HEK293 (cell line): Measurements from ENCODE around the gene FIGNL1.

ENCODE experiments used
- CTCF ChIA-PET: fragments of 350-600 bp; formaldehyde crosslinking; extraction: SDS; loops from one replicate; lab custom pipeline; 2021; ENCODE audit warnings: antibody characterized with exemption; lab: Yijun Ruan, JAX
- POLR2A ChIA-PET: fragments of 300-600 bp; formaldehyde crosslinking; extraction: SDS; loops from one replicate; lab custom pipeline; 2020; ENCODE audit warnings: antibody characterized with exemption, inconsistent platforms; lab: Yijun Ruan, JAX
- H3K27ac ChIP-seq: fragments of 200-500 bp; sonication (Bioruptor generic); 2 replicates; pipeline ENCODE4 v1.5.1; 2014; ENCODE audit warnings: low read depth, low read length, control low read depth, inconsistent platforms; ENCODE audit errors: extremely low read depth
- H3K36me3 ChIP-seq, 2 experiments: fragments of 200-500 bp in 1 of 2; sonication (Bioruptor generic) in 1 of 2; 1 replicate in 1 of 2; 2 replicates in 1 of 2; pipeline ENCODE4 v1.5.1; 2014 to 2017; ENCODE audit warnings: inconsistent platforms in 2 of 2, low read length in 2 of 2; ENCODE audit not compliant: control insufficient read depth in 2 of 2, insufficient read depth in 1 of 2
- H3K4me1 ChIP-seq: fragments of 200-500 bp; sonication (Bioruptor generic); 2 replicates; pipeline ENCODE4 v1.5.1; 2014; ENCODE audit warnings: mild to moderate bottlenecking, low read length, inconsistent platforms; ENCODE audit not compliant: control insufficient read depth, insufficient read depth
- H3K4me3 ChIP-seq: 2 replicates; pipeline ENCODE4 v1.5.1; 2011; ENCODE audit warnings: low read depth, mild to moderate bottlenecking, control low read depth, low read length, moderate library complexity
- H3K9me3 ChIP-seq: fragments of 200-500 bp; sonication (Bioruptor generic); 2 replicates; pipeline ENCODE4 v1.5.1; 2014; ENCODE audit warnings: low read depth, low read length, inconsistent platforms; ENCODE audit not compliant: control insufficient read depth, insufficient read depth
- BCL11B ChIP-seq: fragments of 450-650 bp; formaldehyde crosslinking; IDR thresholded peaks from 2 replicates; pipeline ENCODE4 v1.5.1; 2016; ENCODE audit warnings: low read depth, missing biosample characterization, missing genetic modification characterization
- BCL6B ChIP-seq: fragments of 450-650 bp; formaldehyde crosslinking; IDR thresholded peaks from 2 replicates; pipeline ENCODE4 v1.5.1; 2017; ENCODE audit warnings: missing biosample characterization, missing genetic modification characterization
- GLI4 ChIP-seq: fragments of 450-650 bp; formaldehyde crosslinking; IDR thresholded peaks from 2 replicates; pipeline ENCODE4 v1.5.1; 2016; ENCODE audit warnings: missing biosample characterization, missing genetic modification characterization
- INSM2 ChIP-seq: fragments of 450-650 bp; formaldehyde crosslinking; IDR thresholded peaks from 2 replicates; pipeline ENCODE4 v1.5.1; 2016; ENCODE audit warnings: missing biosample characterization, missing genetic modification characterization
- KLF1 ChIP-seq: fragments of 450-650 bp; formaldehyde crosslinking; IDR thresholded peaks from 2 replicates; pipeline ENCODE4 v1.5.1; 2016; ENCODE audit warnings: missing biosample characterization, missing genetic modification characterization
- KLF7 ChIP-seq: fragments of 450-650 bp; formaldehyde crosslinking; IDR thresholded peaks from 2 replicates; pipeline ENCODE4 v1.5.1; 2016; ENCODE audit warnings: missing biosample characterization, missing genetic modification characterization, borderline replicate concordance
- SALL2 ChIP-seq: fragments of 450-650 bp; formaldehyde crosslinking; IDR thresholded peaks from 2 replicates; pipeline ENCODE4 v1.5.0; 2017; ENCODE audit warnings: missing biosample characterization, mild to moderate bottlenecking, missing genetic modification characterization, borderline replicate concordance
- SCRT1 ChIP-seq: fragments of 450-650 bp; formaldehyde crosslinking; IDR thresholded peaks from 2 replicates; pipeline ENCODE4 v1.5.1; 2016; ENCODE audit warnings: missing biosample characterization, missing genetic modification characterization, borderline replicate concordance
- YY2 ChIP-seq: fragments of 450-650 bp; formaldehyde crosslinking; IDR thresholded peaks from 2 replicates; pipeline ENCODE4 v1.5.1; 2016; ENCODE audit warnings: missing biosample characterization, missing genetic modification characterization
- ZBTB44 ChIP-seq: fragments of 450-650 bp; IDR thresholded peaks from 2 replicates; pipeline ENCODE4 v1.5.1; 2018; ENCODE audit warnings: missing biosample characterization, mild to moderate bottlenecking, missing genetic modification characterization
- ZFP3 ChIP-seq: fragments of 450-650 bp; formaldehyde crosslinking; IDR thresholded peaks from 2 replicates; pipeline ENCODE4 v1.5.1; 2016; ENCODE audit warnings: low read depth, missing biosample characterization, missing genetic modification characterization
- ZIC2 ChIP-seq: fragments of 450-650 bp; formaldehyde crosslinking; IDR thresholded peaks from 2 replicates; pipeline ENCODE4 v1.5.1; 2016; ENCODE audit warnings: missing biosample characterization, missing genetic modification characterization
- ZNF114 ChIP-seq: fragments of 450-650 bp; formaldehyde crosslinking; IDR thresholded peaks from 2 replicates; pipeline ENCODE4 v1.5.0; 2017; ENCODE audit warnings: missing biosample characterization, missing genetic modification characterization
- ZNF140 ChIP-seq: fragments of 450-650 bp; formaldehyde crosslinking; IDR thresholded peaks from 2 replicates; pipeline ENCODE4 v1.5.1; 2016; ENCODE audit warnings: missing biosample characterization, missing genetic modification characterization
- ZNF146 ChIP-seq: fragments of 450-650 bp; formaldehyde crosslinking; IDR thresholded peaks from 2 replicates; pipeline ENCODE4 v1.5.1; 2016; ENCODE audit warnings: missing biosample characterization, missing genetic modification characterization
- ZNF155 ChIP-seq: fragments of 450-650 bp; formaldehyde crosslinking; IDR thresholded peaks from 2 replicates; pipeline ENCODE4 v1.5.1; 2016; ENCODE audit warnings: missing biosample characterization, missing genetic modification characterization
- ZNF16 ChIP-seq: fragments of 450-650 bp; formaldehyde crosslinking; IDR thresholded peaks from 2 replicates; pipeline ENCODE4 v1.5.1; 2016; ENCODE audit warnings: low read depth, missing biosample characterization, missing genetic modification characterization
- ZNF174 ChIP-seq: fragments of 450-650 bp; formaldehyde crosslinking; IDR thresholded peaks from 2 replicates; pipeline ENCODE4 v1.5.0; 2017; ENCODE audit warnings: missing biosample characterization, mild to moderate bottlenecking, missing genetic modification characterization
- ZNF211 ChIP-seq: fragments of 450-650 bp; formaldehyde crosslinking; IDR thresholded peaks from 2 replicates; pipeline ENCODE4 v1.5.1; 2016; ENCODE audit warnings: low read depth, missing biosample characterization, missing genetic modification characterization
- ZNF23 ChIP-seq: fragments of 450-650 bp; formaldehyde crosslinking; IDR thresholded peaks from 2 replicates; pipeline ENCODE4 v1.5.1; 2016; ENCODE audit warnings: missing biosample characterization, missing genetic modification characterization, borderline replicate concordance
- ZNF24 ChIP-seq: fragments of 450-650 bp; formaldehyde crosslinking; IDR thresholded peaks from 2 replicates; pipeline ENCODE4 v1.5.1; 2016; ENCODE audit warnings: missing biosample characterization, missing genetic modification characterization
- ZNF266 ChIP-seq: fragments of 450-650 bp; formaldehyde crosslinking; IDR thresholded peaks from 2 replicates; pipeline ENCODE4 v1.5.1; 2016; ENCODE audit warnings: missing biosample characterization, missing genetic modification characterization, low read depth
- ZNF561 ChIP-seq: fragments of 450-650 bp; IDR thresholded peaks from 2 replicates; pipeline ENCODE4 v1.5.1; 2018; ENCODE audit warnings: missing biosample characterization, missing genetic modification characterization, borderline replicate concordance
- ZNF624 ChIP-seq: fragments of 450-650 bp; formaldehyde crosslinking; IDR thresholded peaks from 2 replicates; pipeline ENCODE4 v1.5.1; 2017; ENCODE audit warnings: missing biosample characterization, missing genetic modification characterization
- ZNF654 ChIP-seq: fragments of 450-650 bp; formaldehyde crosslinking; IDR thresholded peaks from 2 replicates; pipeline ENCODE4 v1.5.1; 2016; ENCODE audit warnings: low read depth, missing biosample characterization, missing genetic modification characterization
- ZNF660 ChIP-seq: fragments of 450-650 bp; IDR thresholded peaks from 2 replicates; pipeline ENCODE4 v1.5.1; 2018; ENCODE audit warnings: missing biosample characterization, mild to moderate bottlenecking, missing genetic modification characterization
- ZNF776 ChIP-seq: fragments of 450-650 bp; formaldehyde crosslinking; IDR thresholded peaks from 2 replicates; pipeline ENCODE4 v1.5.0; 2017; ENCODE audit warnings: missing biosample characterization, missing genetic modification characterization, borderline replicate concordance
- ZSCAN23 ChIP-seq: fragments of 450-650 bp; formaldehyde crosslinking; IDR thresholded peaks from 2 replicates; pipeline ENCODE4 v1.5.1; 2016; ENCODE audit warnings: missing biosample characterization, missing genetic modification characterization

FIGNL1 gene

GRCh38 chr7:50423860-50424259, 26.3 kb downstream of the FIGNL1 start (continued):
- TF ChIP-seq BCL6B (tag by site-specific recombination) (no peak), ZSCAN23 (tag by site-specific recombination) (no peak), BCL11B (no peak), ZNF146 (tag by site-specific recombination) (no peak), SALL2 (tag by site-specific recombination) (no peak), GLI4 (tag by site-specific recombination) (no peak), ZNF660 (no peak), ZNF16 (tag by site-specific recombination) (no peak), ZFP3 (tag by site-specific recombination) (no peak), ZNF654 (tag by site-specific recombination) (no peak)

GRCh38 chr7:50422858-50423257, 27.3 kb downstream of the FIGNL1 start:
- no peak overlapping the region for H3K4me3 ChIP-seq
- H3K36me3 ChIP-seq, result no peaks in the 10 kb centered on the region
- no peak for TF ChIP-seq ZBTB44 (tag by site-specific recombination)
- TF ChIP-seq YY2, result no peak
- TF ChIP-seq KLF7 (tag by site-specific recombination), result no peak
- no peak for TF ChIP-seq SCRT1 (tag by site-specific recombination)
- no peak for TF ChIP-seq ZNF23 (tag by site-specific recombination)
- TF ChIP-seq ZNF174 (tag by site-specific recombination), result no peak
- no peak for TF ChIP-seq ZNF211 (tag by site-specific recombination)
- TF ChIP-seq ZNF624 (tag by site-specific recombination), result no peak
- TF ChIP-seq ZNF155, result no peak
- TF ChIP-seq INSM2, result no peak
- no peak for TF ChIP-seq ZIC2
- no peak for TF ChIP-seq ZNF24 (tag by site-specific recombination)
- TF ChIP-seq ZNF266, result no peak
- no peak for TF ChIP-seq ZNF561
- TF ChIP-seq ZNF114 (tag by site-specific recombination), result no peak
- TF ChIP-seq ZNF140 (tag by site-specific recombination), result no peak
- no peak for TF ChIP-seq KLF1
- TF ChIP-seq ZNF776, result no peak
- no peaks in the 10 kb centered on the region for H3K9me3 ChIP-seq
- POLR2A ChIA-PET, result no interaction called here
- H3K27ac ChIP-seq, result no peak overlapping the region
- CTCF ChIA-PET, result interaction anchor here (0.6 to 0.8 kb wide), 2 partner anchors 719 to 739 kb away, joined by 3 to 4 read pairs; no protein-coding TSS in a partner anchor
- H3K4me1 ChIP-seq, result no peaks in the 10 kb centered on the region
